Hepatocyte (in vitro differentiated cells): ENCODE results near the gene ALPK1. TPM values are rescaled to one million over a fixed set of nuclear protein-coding genes. Genes with fewer than 3 reads are reported as not detected.

Experiments used
- DNase-seq: peaks from one replicate; pipeline ENCODE4 v3.0.0-alpha.2; 2016; ENCODE audit warnings: low spot score
- H2AFZ ChIP-seq: fragments of 200-600 bp; sonication (generic); 2 replicates; pipeline ENCODE4 v1.6.0; 2016; ENCODE audit warnings: antibody characterized with exemption, mild to moderate bottlenecking
- H3K27ac ChIP-seq: fragments of 200-600 bp; sonication (generic); 2 replicates; pipeline ENCODE4 v1.5.1; 2016; ENCODE audit warnings: mild to moderate bottlenecking
- H3K27me3 ChIP-seq: fragments of 200-600 bp; sonication (generic); 2 replicates; pipeline ENCODE4 v1.6.1; 2016
- H3K36me3 ChIP-seq: fragments of 200-600 bp; sonication (generic); replicated peaks from 2 replicates; pipeline ENCODE4 v1.5.1; 2016; ENCODE audit warnings: low read depth; ENCODE audit not compliant: insufficient read depth
- H3K4me1 ChIP-seq: fragments of 200-600 bp; sonication (generic); 2 replicates; pipeline ENCODE4 v1.5.1; 2016; ENCODE audit warnings: mild to moderate bottlenecking, moderate library complexity; ENCODE audit not compliant: insufficient read depth
- H3K4me2 ChIP-seq: fragments of 200-600 bp; sonication (generic); 2 replicates; pipeline ENCODE4 v1.6.0; 2016
- H3K4me3 ChIP-seq: fragments of 200-600 bp; sonication (generic); 2 replicates; pipeline ENCODE4 v1.5.1; 2016; ENCODE audit warnings: mild to moderate bottlenecking
- H3K79me2 ChIP-seq: fragments of 200-600 bp; sonication (generic); 2 replicates; pipeline ENCODE4 v1.6.0; 2017; ENCODE audit warnings: mild to moderate bottlenecking
- H3K9me2 ChIP-seq: fragments of 200-600 bp; sonication (generic); replicated peaks from 2 replicates; pipeline ENCODE4 v1.6.0; 2017; ENCODE audit warnings: mild to moderate bottlenecking; ENCODE audit not compliant: insufficient read depth
- H3K9me3 ChIP-seq: fragments of 200-600 bp; sonication (generic); 2 replicates; pipeline ENCODE4 v1.5.1; 2016; ENCODE audit warnings: low read depth, mild to moderate bottlenecking
- H4K20me1 ChIP-seq: fragments of 200-600 bp; sonication (generic); 2 replicates; pipeline ENCODE4 v1.6.0; 2016; ENCODE audit warnings: mild to moderate bottlenecking; ENCODE audit not compliant: insufficient read depth, poor library complexity, severe bottlenecking
- EZH2 ChIP-seq: fragments of 200-600 bp; sonication (generic); IDR thresholded peaks from 2 replicates; pipeline ENCODE4 v1.6.1; 2016; ENCODE audit warnings: antibody characterized with exemption, mild to moderate bottlenecking, borderline replicate concordance
- EZH2phosphoT487 ChIP-seq: fragments of 200-600 bp; sonication (generic); IDR thresholded peaks from one replicate; pipeline ENCODE4 v1.6.1; 2018; ENCODE audit warnings: antibody characterized with exemption, mild to moderate bottlenecking, low read depth, moderate library complexity; ENCODE audit not compliant: unreplicated experiment, severe bottlenecking
- WGBS: methylation state at CpG from one replicate; pipeline ENCODE4 v1.1.6; 2016; ENCODE audit warnings: low lambda C conversion rate; ENCODE audit errors: missing lambda C conversion rate; 5-methylcytosine and 5-hydroxymethylcytosine counted together
- polyA plus RNA-seq: library from polyadenylated mRNA; unstranded; fragments of >200 nt; fragmentation: Nextera tagmentation; extraction: Ambion mirVana; gene quantifications from 2 replicates; pipeline ENCODE4 v1.2.1, GENCODE V29; 2016
- total RNA-seq: library from RNA; depleted of rRNA; stranded (reverse); fragments of >200 nt; gene quantifications from 2 replicates; pipeline ENCODE4 v1.2.3, GENCODE V29; 2014
- TF ChIP-seq, protein P1 (sequence below): fragments of 200-600 bp; sonication (generic); IDR thresholded peaks from 2 replicates; pipeline ENCODE4 v1.5.1; 2016; ENCODE audit warnings: antibody characterized with exemption, mild to moderate bottlenecking; ENCODE audit not compliant: poor library complexity

ALPK1 gene
- total and polyA plus RNA-seq, 2 experiments from 2014 or later, result 7.1 to 16.6 TPM

- TF ChIP-seq, protein P1, sequence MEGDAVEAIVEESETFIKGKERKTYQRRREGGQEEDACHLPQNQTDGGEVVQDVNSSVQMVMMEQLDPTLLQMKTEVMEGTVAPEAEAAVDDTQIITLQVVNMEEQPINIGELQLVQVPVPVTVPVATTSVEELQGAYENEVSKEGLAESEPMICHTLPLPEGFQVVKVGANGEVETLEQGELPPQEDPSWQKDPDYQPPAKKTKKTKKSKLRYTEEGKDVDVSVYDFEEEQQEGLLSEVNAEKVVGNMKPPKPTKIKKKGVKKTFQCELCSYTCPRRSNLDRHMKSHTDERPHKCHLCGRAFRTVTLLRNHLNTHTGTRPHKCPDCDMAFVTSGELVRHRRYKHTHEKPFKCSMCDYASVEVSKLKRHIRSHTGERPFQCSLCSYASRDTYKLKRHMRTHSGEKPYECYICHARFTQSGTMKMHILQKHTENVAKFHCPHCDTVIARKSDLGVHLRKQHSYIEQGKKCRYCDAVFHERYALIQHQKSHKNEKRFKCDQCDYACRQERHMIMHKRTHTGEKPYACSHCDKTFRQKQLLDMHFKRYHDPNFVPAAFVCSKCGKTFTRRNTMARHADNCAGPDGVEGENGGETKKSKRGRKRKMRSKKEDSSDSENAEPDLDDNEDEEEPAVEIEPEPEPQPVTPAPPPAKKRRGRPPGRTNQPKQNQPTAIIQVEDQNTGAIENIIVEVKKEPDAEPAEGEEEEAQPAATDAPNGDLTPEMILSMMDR, result no peak
- no peak for TF ChIP-seq EZH2phosphoT487
- TF ChIP-seq EZH2, result no peak
- H3K4me2 ChIP-seq, result no peak overlapping the region
- no peak overlapping the region for H2AFZ ChIP-seq
- 81% methylated on average over 10 of the region's 10 CpGs for WGBS
- H3K36me3 ChIP-seq, result no peaks in the 10 kb centered on the region
- H3K9me2 ChIP-seq, result no peaks in the 10 kb centered on the region
- peaks cover 7% of the 10 kb centered on the region for H3K79me2 ChIP-seq
- no peak overlapping the region for H3K27ac ChIP-seq
- no peak overlapping the region for H3K4me3 ChIP-seq
- no peaks in the 10 kb centered on the region for H3K4me1 ChIP-seq
- no peaks in the 10 kb centered on the region for H3K27me3 ChIP-seq
- DNase-seq, result no peak
- H4K20me1 ChIP-seq, result no peaks in the 10 kb centered on the region
- H3K9me3 ChIP-seq, result no peaks in the 10 kb centered on the region
Measured at GRCh38 chr4:112289407-112290253, 7.5 kb upstream of the ALPK1 start.

- H4K20me1 ChIP-seq, result no peaks in the 10 kb centered on the region
- TF ChIP-seq, protein P1, result no peak
- TF ChIP-seq EZH2phosphoT487 (no peak), EZH2 (no peak)
- H3K36me3 ChIP-seq, result no peaks in the 10 kb centered on the region
- H3K79me2 ChIP-seq, result peaks cover 2% of the 10 kb centered on the region
- H3K4me2 ChIP-seq, result no peak overlapping the region
- no peak overlapping the region for H3K4me3 ChIP-seq
- H3K27me3 ChIP-seq, result no peaks in the 10 kb centered on the region
- DNase-seq, result no peak
- H3K9me2 ChIP-seq, result no peaks in the 10 kb centered on the region
- H3K4me1 ChIP-seq, result no peaks in the 10 kb centered on the region
- H3K9me3 ChIP-seq, result no peaks in the 10 kb centered on the region
- H3K27ac ChIP-seq, result no peak overlapping the region
- 92% methylated on average over 3 of the region's 3 CpGs for WGBS
- H2AFZ ChIP-seq, result no peak overlapping the region
Measured at GRCh38 chr4:112290341-112290740, 6.8 kb upstream of the ALPK1 start.

DNA sequence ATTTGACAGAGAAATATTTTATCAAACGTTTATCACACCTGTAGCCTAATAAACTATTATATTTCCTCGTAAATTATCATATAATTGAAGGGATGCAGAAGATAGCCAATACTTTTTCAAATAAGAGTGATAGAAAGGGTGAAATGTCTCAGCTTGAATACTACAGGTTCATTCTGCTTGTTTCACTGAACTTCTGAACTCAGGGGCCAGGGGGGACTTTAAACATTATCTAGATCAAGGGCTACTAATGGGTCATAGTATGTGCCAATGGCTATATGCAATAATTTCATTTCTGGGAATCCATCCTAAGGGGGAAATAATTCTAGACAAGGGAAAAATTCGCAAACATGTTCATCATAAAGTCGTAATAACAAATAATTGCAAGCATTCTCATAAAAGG, 2.6 kb downstream of the ALPK1 start:
- TF ChIP-seq EZH2phosphoT487 (no peak), EZH2 (no peak)
- TF ChIP-seq, protein P1, result no peak
- no peaks in the 10 kb centered on the region for H3K27me3 ChIP-seq
- H3K4me2 ChIP-seq, result no peak overlapping the region
- no peaks in the 10 kb centered on the region for H3K9me3 ChIP-seq
- no peak overlapping the region for H3K4me3 ChIP-seq
- no peaks in the 10 kb centered on the region for H4K20me1 ChIP-seq
- H3K9me2 ChIP-seq, result no peaks in the 10 kb centered on the region
- H3K27ac ChIP-seq, result no peak overlapping the region
- 77% methylated on average over 4 of the region's 4 CpGs for WGBS
- peaks cover 2% of the 10 kb centered on the region for H3K79me2 ChIP-seq
- peaks cover 9% of the 10 kb centered on the region for H3K4me1 ChIP-seq
- H3K36me3 ChIP-seq, result no peaks in the 10 kb centered on the region
- no peak for DNase-seq
- no peak overlapping the region for H2AFZ ChIP-seq
